Stomach (tissue), 9 donors: ENCODE data around the gene SEC31B. TPM values are rescaled to one million over a fixed set of nuclear protein-coding genes. Genes with fewer than 3 reads are reported as not detected.

Source experiments
- DNase-seq, 2 donors: peaks; one replicate each; pipeline versions ENCODE4 v3.0.0 to v3.0.0-alpha.2; 2013 to 2019
- H3K27ac ChIP-seq, 5 donors: fragments of 200-600 bp in 4 of 5; sonication (generic) in 4 of 5; one replicate each; pipeline ENCODE4 v1.5.1; 2013 to 2019; ENCODE audit warnings: mild to moderate bottlenecking in 1 of 5, moderate library complexity in 1 of 5
- H3K27me3 ChIP-seq, 3 donors: fragments of 200-600 bp; sonication (generic); one replicate each; pipeline ENCODE4 v1.5.1; 2017 to 2019; ENCODE audit warnings: mixed run types in 1 of 3
- H3K36me3 ChIP-seq, 4 donors: fragments of 200-600 bp; sonication (generic); 1 replicate in 3 of 4; 2 replicates in 1 of 4; pipeline ENCODE4 v1.5.1; 2016 to 2019
- H3K4me1 ChIP-seq, 4 donors: fragments of 200-600 bp; sonication (generic); one replicate each; pipeline ENCODE4 v1.5.1; 2016 to 2019
- H3K4me3 ChIP-seq, 4 donors: fragments of 200-600 bp; sonication (generic) in 3 of 4; one replicate each; pipeline ENCODE4 v1.5.1; 2016 to 2019; ENCODE audit warnings: mild to moderate bottlenecking in 1 of 4
- H3K9me3 ChIP-seq, 4 donors: fragments of 200-600 bp; sonication (generic); one replicate each; pipeline ENCODE4 v1.5.1; 2016 to 2019
- EP300 ChIP-seq: sonication (generic); formaldehyde crosslinking; IDR thresholded peaks from one replicate; pipeline ENCODE4 v1.6.1; 2017; ENCODE audit warnings: antibody characterized with exemption
- POLR2A ChIP-seq, 4 donors: fragments of 450-650 bp; IDR thresholded peaks; one replicate each; pipeline ENCODE4 v1.6.1; 2016; ENCODE audit warnings: antibody characterized with exemption in 4 of 4, control low read depth in 2 of 4, mild to moderate bottlenecking in 1 of 4, moderate library complexity in 1 of 4
- POLR2AphosphoS5 ChIP-seq, 3 donors: sonication (generic); formaldehyde crosslinking; IDR thresholded peaks; one replicate each; pipeline ENCODE4 v1.6.1; 2016; ENCODE audit warnings: antibody characterized with exemption in 3 of 3
- WGBS, 5 donors: extraction: QIAGEN DNeasy Blood & Tissue Kit in 3 of 5; methylation state at CpG; one replicate each; pipeline versions ENCODE4 v1.1.5 to v1.1.7; 2013 to 2018; 5-methylcytosine and 5-hydroxymethylcytosine counted together
- intact Hi-C: fragments of 100-400 bp; cut with DNase I; formaldehyde crosslinking; loops from one replicate; pipeline ENCODE4 v1.15.1; 2023; ENCODE audit warnings: low total_unique reads
- polyA plus RNA-seq, 3 donors: library from polyadenylated mRNA; stranded (reverse); fragments of 200-250 nt; gene quantifications; one replicate each; pipeline ENCODE4 v1.2.3, GENCODE V29; 2013
- total RNA-seq, 5 donors: library from RNA; depleted of rRNA; stranded (reverse); fragments of >200 nt; gene quantifications; one replicate each; pipeline versions ENCODE4 v1.1.0 to v1.2.3, GENCODE V29; 2014 to 2016
- TF ChIP-seq, protein P1 (sequence below), 7 experiments: fragments of 450-650 bp in 4 of 7; fragments of 200-600 bp in 3 of 7; sonication (generic) in 3 of 7; IDR thresholded peaks; one replicate each; pipeline ENCODE4 v1.5.1; 2016 to 2019; ENCODE audit warnings: antibody characterized with exemption in 7 of 7, control low read depth in 2 of 7, mild to moderate bottlenecking in 1 of 7
- donor health status: healthy with polysubstance abuse.
- donor health status: Bipolar disorder and iron deficiency.
- donor health status: healthy.

The SEC31B gene
- total and polyA plus RNA-seq, 8 donors: 0.68 to 47.4 (median 8.5) TPM

DNA sequence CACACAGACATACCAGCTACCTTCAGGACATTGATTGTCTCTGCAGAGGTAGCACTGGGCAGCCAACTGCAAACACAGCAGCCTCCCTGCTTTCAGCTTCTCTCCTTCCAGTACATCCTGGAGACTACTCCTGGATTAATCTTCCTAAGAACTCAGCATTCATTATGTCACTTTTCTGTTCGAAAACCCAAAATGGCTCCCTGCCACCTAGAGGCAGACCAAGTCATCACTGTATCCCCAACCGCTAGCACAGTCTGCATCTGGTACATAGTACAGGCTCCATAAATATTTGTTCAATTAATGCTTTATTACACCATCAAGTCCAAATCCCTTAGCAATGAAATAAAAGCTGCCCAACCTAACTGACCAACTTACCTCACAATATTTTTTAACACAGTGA lies 5.0 kb upstream of the SEC31B start:
- Histone ChIP-seq H3K27me3 (peaks cover 0 to 3% (median 3%) of the 10 kb centered on the region in 3 donors), H3K36me3 (peaks cover 39 to 56% (median 54%) of the 10 kb centered on the region in 4 donors), H3K4me1 (peaks cover 15 to 29% (median 26%) of the 10 kb centered on the region in 4 donors), H3K27ac (no peak overlapping the region), H3K4me3 (no peak overlapping the region), H3K9me3 (no peaks in the 10 kb centered on the region)
- no peak for DNase-seq
- no peak for TF ChIP-seq POLR2A (IDR thresholded peaks at IDR 0.05)
- no peak for TF ChIP-seq POLR2AphosphoS5 (IDR thresholded peaks at IDR 0.05)
- no peak for TF ChIP-seq EP300
- TF ChIP-seq, protein P1, sequence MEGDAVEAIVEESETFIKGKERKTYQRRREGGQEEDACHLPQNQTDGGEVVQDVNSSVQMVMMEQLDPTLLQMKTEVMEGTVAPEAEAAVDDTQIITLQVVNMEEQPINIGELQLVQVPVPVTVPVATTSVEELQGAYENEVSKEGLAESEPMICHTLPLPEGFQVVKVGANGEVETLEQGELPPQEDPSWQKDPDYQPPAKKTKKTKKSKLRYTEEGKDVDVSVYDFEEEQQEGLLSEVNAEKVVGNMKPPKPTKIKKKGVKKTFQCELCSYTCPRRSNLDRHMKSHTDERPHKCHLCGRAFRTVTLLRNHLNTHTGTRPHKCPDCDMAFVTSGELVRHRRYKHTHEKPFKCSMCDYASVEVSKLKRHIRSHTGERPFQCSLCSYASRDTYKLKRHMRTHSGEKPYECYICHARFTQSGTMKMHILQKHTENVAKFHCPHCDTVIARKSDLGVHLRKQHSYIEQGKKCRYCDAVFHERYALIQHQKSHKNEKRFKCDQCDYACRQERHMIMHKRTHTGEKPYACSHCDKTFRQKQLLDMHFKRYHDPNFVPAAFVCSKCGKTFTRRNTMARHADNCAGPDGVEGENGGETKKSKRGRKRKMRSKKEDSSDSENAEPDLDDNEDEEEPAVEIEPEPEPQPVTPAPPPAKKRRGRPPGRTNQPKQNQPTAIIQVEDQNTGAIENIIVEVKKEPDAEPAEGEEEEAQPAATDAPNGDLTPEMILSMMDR (IDR thresholded peaks at IDR 0.05): no peak
- 74 to 85% (median 83%) methylated on average over 2 of the region's 2 CpGs for WGBS, 5 donors
- intact Hi-C loops: no loop called here

- Histone ChIP-seq H3K4me3 (no peak overlapping the region), H3K36me3 (peaks cover 39 to 56% (median 54%) of the 10 kb centered on the region in 4 donors), H3K27me3 (peaks cover 0 to 8% (median 8%) of the 10 kb centered on the region in 3 donors), H3K4me1 (peaks cover 19 to 33% (median 30%) of the 10 kb centered on the region in 4 donors), H3K9me3 (no peaks in the 10 kb centered on the region), H3K27ac (no peak overlapping the region)
- TF ChIP-seq POLR2A (IDR thresholded peaks at IDR 0.05): no peak
- TF ChIP-seq, protein P1 (IDR thresholded peaks at IDR 0.05): no peak
- no peak for TF ChIP-seq POLR2AphosphoS5 (IDR thresholded peaks at IDR 0.05)
- no peak for TF ChIP-seq EP300
- WGBS, 5 donors: 75 to 90% (median 90%) methylated on average over 6 of the region's 6 CpGs
- intact Hi-C loops: no loop called here
- DNase-seq: no peak
Observed at GRCh38 chr10:100524206-100524605, 4.5 kb upstream of the SEC31B start.

- H3K4me1 ChIP-seq: peaks cover 13 to 31% (median 24%) of the 10 kb centered on the region in 4 donors
- intact Hi-C loops: no loop called here
- 94 to 98% (median 96%) methylated on average over 9 of the region's 9 CpGs for WGBS, 5 donors
- H3K9me3 ChIP-seq: no peaks in the 10 kb centered on the region
- TF ChIP-seq, protein P1 (IDR thresholded peaks at IDR 0.05): no peak
- TF ChIP-seq POLR2A (IDR thresholded peaks at IDR 0.05): no peak
- TF ChIP-seq POLR2AphosphoS5 (IDR thresholded peaks at IDR 0.05): no peak
- TF ChIP-seq EP300: no peak
- DNase-seq: no peak
- H3K27me3 ChIP-seq: peaks cover 0 to 9% (median 9%) of the 10 kb centered on the region in 3 donors
- H3K36me3 ChIP-seq: peaks cover 39 to 56% (median 54%) of the 10 kb centered on the region in 4 donors
- H3K27ac ChIP-seq: no peak overlapping the region
- no peak overlapping the region for H3K4me3 ChIP-seq
Observed at GRCh38 chr10:100522945-100523344, 3.3 kb upstream of the SEC31B start.

GRCh38 chr10:100522107-100522801 lies 2.6 kb upstream of the SEC31B start:
- Histone ChIP-seq H3K27ac (no peak overlapping the region), H3K9me3 (no peaks in the 10 kb centered on the region), H3K4me1 (peaks cover 13 to 24% (median 19%) of the 10 kb centered on the region in 4 donors), H3K36me3 (peaks cover 37 to 53% (median 50%) of the 10 kb centered on the region in 4 donors), H3K27me3 (peaks cover 0 to 9% (median 9%) of the 10 kb centered on the region in 3 donors), H3K4me3 (no peak overlapping the region)
- no peak for DNase-seq
- intact Hi-C loops: no loop called here
- TF ChIP-seq POLR2A (IDR thresholded peaks at IDR 0.05) (no peak), EP300 (no peak), POLR2AphosphoS5 (IDR thresholded peaks at IDR 0.05) (no peak)
- TF ChIP-seq, protein P1 (IDR thresholded peaks at IDR 0.05): no peak
- 68 to 83% (median 80%) methylated on average over 5 of the region's 5 CpGs for WGBS, 5 donors
